B cell (primary cell): ENCODE measurements around the gene FAM217B. TPM values are rescaled to one million over a fixed set of nuclear protein-coding genes. Genes with fewer than 3 reads are reported as not detected.

Experiments used
- ATAC-seq: fragments of 200-7000 bp; cut with Tn5 transposase; one replicate; pipeline ENCODE4 v1.10.0; 2021; ENCODE audit warnings: low read depth, mild to moderate bottlenecking, moderate number of reproducible peaks, moderate library complexity
- CTCF ChIA-PET: fragments of 350-600 bp; sonication (Branson Sonifier 250); formaldehyde crosslinking; loops from one replicate; lab custom pipeline; 2021; ENCODE audit warnings: antibody characterized with exemption, inconsistent platforms; lab: Charles Lee
- POLR2A ChIA-PET: fragments of 350-600 bp; sonication (Branson Sonifier 250); formaldehyde crosslinking; loops from one replicate; lab custom pipeline; 2021; ENCODE audit warnings: antibody characterized with exemption; lab: Charles Lee
- DNase-seq: peaks from one replicate; pipeline ENCODE4 v3.0.0; 2013
- H2AFZ ChIP-seq: 2 replicates; pipeline ENCODE4 v1.6.1; 2012; ENCODE audit warnings: mild to moderate bottlenecking, low read depth, low read length; ENCODE audit not compliant: insufficient read depth, poor library complexity, severe bottlenecking
- H3K27ac ChIP-seq, 2 donors: 1 replicate in 1 of 2; 2 replicates in 1 of 2; pipeline ENCODE4 v1.5.1; 2012 to 2013; ENCODE audit warnings: low read length in 2 of 2, mild to moderate bottlenecking in 2 of 2, moderate library complexity in 1 of 2
- H3K27me3 ChIP-seq, 4 experiments: fragments of 200-600 bp in 1 of 4; sonication (generic) in 1 of 4; replicated peaks in 1 of 4; 1 replicate in 2 of 4; 2 replicates in 2 of 4; pipeline versions ENCODE4 v1.6.1 to v1.7.0; 2013 to 2016; ENCODE audit warnings: low read length in 3 of 4, mild to moderate bottlenecking in 2 of 4, mixed read lengths in 1 of 4, moderate library complexity in 1 of 4; ENCODE audit not compliant: insufficient read depth in 4 of 4, control insufficient read depth in 3 of 4; ENCODE audit errors: control extremely low read depth in 1 of 4
- H3K36me3 ChIP-seq, 2 experiments: replicated peaks in 1 of 2; 1 replicate in 1 of 2; 2 replicates in 1 of 2; pipeline versions ENCODE4 v1.6.1 to v1.7.1; 2013; ENCODE audit warnings: low read length in 1 of 2; ENCODE audit not compliant: insufficient read depth in 2 of 2, control insufficient read depth in 1 of 2; ENCODE audit errors: control extremely low read depth in 1 of 2, extremely low read depth in 1 of 2
- H3K4me1 ChIP-seq, 2 donors: fragments of 200-600 bp in 1 of 2; sonication (generic) in 1 of 2; 1 replicate in 1 of 2; 2 replicates in 1 of 2; pipeline versions ENCODE4 v1.5.1 to v1.6.1; 2013 to 2017; ENCODE audit warnings: low read length in 2 of 2; ENCODE audit not compliant: control insufficient read depth in 2 of 2, insufficient read depth in 2 of 2
- H3K4me2 ChIP-seq: replicated peaks from 2 replicates; pipeline ENCODE3; 2012; ENCODE audit warnings: mild to moderate bottlenecking, low read depth, low read length; ENCODE audit not compliant: poor library complexity, severe bottlenecking
- H3K4me3 ChIP-seq, 5 experiments: fragments of 200-600 bp in 1 of 5; sonication (generic) in 1 of 5; 1 replicate in 3 of 5; 2 replicates in 2 of 5; pipeline versions ENCODE4 v1.5.1 to v1.7.0; 2011 to 2016; ENCODE audit warnings: low read length in 4 of 5, mild to moderate bottlenecking in 4 of 5, low read depth in 2 of 5, control low read depth in 1 of 5, moderate library complexity in 1 of 5; ENCODE audit not compliant: insufficient read depth in 1 of 5; ENCODE audit errors: control extremely low read depth in 1 of 5, extremely low read depth in 1 of 5
- H3K79me2 ChIP-seq: fragments of 200-600 bp; sonication (generic); one replicate; pipeline ENCODE4 v1.6.0; 2016; ENCODE audit warnings: low read length; ENCODE audit not compliant: control insufficient read depth, insufficient read depth
- H3K9ac ChIP-seq: fragments of 200-600 bp; sonication (generic); 2 replicates; pipeline ENCODE4 v1.6.1; 2017; ENCODE audit warnings: mild to moderate bottlenecking, low read length, moderate library complexity
- H3K9me3 ChIP-seq, 3 donors: one replicate each; pipeline versions ENCODE4 v1.6.1 to v1.7.1; 2013; ENCODE audit warnings: low read length in 2 of 3; ENCODE audit not compliant: control insufficient read depth in 2 of 3, insufficient read depth in 1 of 3; ENCODE audit errors: control extremely low read depth in 1 of 3
- H4K20me1 ChIP-seq: 2 replicates; pipeline ENCODE4 v1.6.0; 2012; ENCODE audit warnings: mild to moderate bottlenecking, low read length; ENCODE audit not compliant: insufficient read depth, control insufficient read depth, poor library complexity, severe bottlenecking
- H3K27ac Mint-ChIP-seq: one replicate; pipeline ENCODE4 v1.8.0; 2021; ENCODE audit warnings: mixed read lengths
- H3K27me3 Mint-ChIP-seq: one replicate; pipeline ENCODE4 v1.8.0; 2021; ENCODE audit warnings: mixed read lengths
- H3K4me1 Mint-ChIP-seq: one replicate; pipeline ENCODE4 v1.8.0; 2021; ENCODE audit warnings: mixed read lengths
- H3K4me3 Mint-ChIP-seq: one replicate; pipeline ENCODE4 v1.8.0; 2021; ENCODE audit warnings: mixed read lengths
- H3K9me3 Mint-ChIP-seq: one replicate; pipeline ENCODE4 v1.8.0; 2022; ENCODE audit warnings: mixed read lengths; ENCODE audit not compliant: insufficient read depth
- EZH2 ChIP-seq: IDR thresholded peaks from 2 replicates; pipeline ENCODE4 v1.6.1; 2012; ENCODE audit warnings: borderline replicate concordance, low read depth, mild to moderate bottlenecking, moderate library complexity, low read length; ENCODE audit not compliant: insufficient read depth, poor library complexity, severe bottlenecking
- WGBS: methylation state at CpG from one replicate; pipeline ENCODE4 v1.1.5; 2013; ENCODE audit warnings: missing lambda C conversion rate; ENCODE audit not compliant: insufficient coverage; 5-methylcytosine and 5-hydroxymethylcytosine counted together
- intact Hi-C: fragments of 100-400 bp; cut with micrococcal nuclease; formaldehyde crosslinking; loops from one replicate; pipeline ENCODE4 v1.10.0; 2022
- polyA plus RNA-seq: library from polyadenylated mRNA; depleted of rRNA; stranded (reverse); fragments of >200 nt; gene quantifications from 2 replicates; pipeline ENCODE4 v1.2.3, GENCODE V29; 2012
- total RNA-seq, 2 donors: library from RNA; stranded (reverse); fragments of 120-200 nt in 1 of 2; gene quantifications; 1 replicate in 1 of 2; 2 replicates in 1 of 2; pipeline versions ENCODE4 v1.2.3 to v1.2.4, GENCODE V29; 2013 to 2022
- TF ChIP-seq, protein P1 (sequence below): fragments of 200-600 bp; IDR thresholded peaks from one replicate; pipeline ENCODE4 v1.8.0; 2022; ENCODE audit warnings: antibody characterized with exemption, mild to moderate bottlenecking

The FAM217B gene
- total and polyA plus RNA-seq, 2 donors (not counting 1 experiment from before 2014, with no cell fraction given) = 3.6 to 34.9 TPM

DNA sequence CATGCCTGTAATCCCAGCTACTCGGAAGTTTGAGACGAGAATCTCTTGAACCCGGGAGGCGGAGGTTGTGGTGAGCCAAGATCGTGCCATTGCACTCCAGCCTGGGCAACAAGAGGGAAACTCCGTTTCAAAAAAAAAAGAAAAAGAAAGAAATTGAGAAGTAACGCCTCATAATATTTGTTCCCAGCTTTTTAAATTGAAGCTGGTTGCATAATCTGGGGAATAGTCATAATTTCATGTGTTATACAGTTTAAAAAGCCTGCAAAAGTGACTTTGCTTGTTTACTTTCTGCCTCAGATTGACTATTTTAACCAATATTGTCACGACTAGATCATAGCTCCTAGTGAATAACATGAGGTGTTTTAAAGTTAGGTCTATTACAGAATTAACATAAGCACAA is 7.2 kb downstream of the FAM217B start:
- Histone ChIP-seq H3K4me1 (peaks cover 4 to 10% of the 10 kb centered on the region in 2 donors), H3K27me3 (no peaks in the 10 kb centered on the region), H4K20me1 (no peaks in the 10 kb centered on the region), H3K9me3 (no peaks in the 10 kb centered on the region), H3K36me3 (peaks cover 6 to 31% of the 10 kb centered on the region in 2 experiments), H3K4me3 (no peak overlapping the region), H3K9ac (no peak overlapping the region), H2AFZ (no peak overlapping the region), H3K79me2 (peaks cover under 1% of the 10 kb centered on the region), H3K4me2 (no peak overlapping the region), H3K27ac (no peak overlapping the region)
- Mint-ChIP-seq H3K27ac (no peak overlapping the region), H3K4me1 (peaks cover 12% of the 10 kb centered on the region), H3K9me3 (no peaks in the 10 kb centered on the region), H3K4me3 (no peak overlapping the region), H3K27me3 (no peaks in the 10 kb centered on the region)
- CTCF ChIA-PET = interaction anchor here (1.3 to 4.1 kb wide), 4 partner anchors 8 to 1949 kb away, joined by 3 to 45 read pairs (median 4); partner anchors contain the start of genes CDH26, FAM217B, PPP1R3D and SYCP2
- 97% methylated on average over 5 of the region's 8 CpGs for WGBS
- intact Hi-C loops = loop anchor here (5.0 kb wide), 1 partner anchor 1280 kb away; no protein-coding TSS in a partner anchor
- POLR2A ChIA-PET = no interaction called here
- TF ChIP-seq, protein P1, sequence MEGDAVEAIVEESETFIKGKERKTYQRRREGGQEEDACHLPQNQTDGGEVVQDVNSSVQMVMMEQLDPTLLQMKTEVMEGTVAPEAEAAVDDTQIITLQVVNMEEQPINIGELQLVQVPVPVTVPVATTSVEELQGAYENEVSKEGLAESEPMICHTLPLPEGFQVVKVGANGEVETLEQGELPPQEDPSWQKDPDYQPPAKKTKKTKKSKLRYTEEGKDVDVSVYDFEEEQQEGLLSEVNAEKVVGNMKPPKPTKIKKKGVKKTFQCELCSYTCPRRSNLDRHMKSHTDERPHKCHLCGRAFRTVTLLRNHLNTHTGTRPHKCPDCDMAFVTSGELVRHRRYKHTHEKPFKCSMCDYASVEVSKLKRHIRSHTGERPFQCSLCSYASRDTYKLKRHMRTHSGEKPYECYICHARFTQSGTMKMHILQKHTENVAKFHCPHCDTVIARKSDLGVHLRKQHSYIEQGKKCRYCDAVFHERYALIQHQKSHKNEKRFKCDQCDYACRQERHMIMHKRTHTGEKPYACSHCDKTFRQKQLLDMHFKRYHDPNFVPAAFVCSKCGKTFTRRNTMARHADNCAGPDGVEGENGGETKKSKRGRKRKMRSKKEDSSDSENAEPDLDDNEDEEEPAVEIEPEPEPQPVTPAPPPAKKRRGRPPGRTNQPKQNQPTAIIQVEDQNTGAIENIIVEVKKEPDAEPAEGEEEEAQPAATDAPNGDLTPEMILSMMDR = no peak
- no peak for TF ChIP-seq EZH2
- DNase-seq (no peak), ATAC-seq (no peak)

DNA sequence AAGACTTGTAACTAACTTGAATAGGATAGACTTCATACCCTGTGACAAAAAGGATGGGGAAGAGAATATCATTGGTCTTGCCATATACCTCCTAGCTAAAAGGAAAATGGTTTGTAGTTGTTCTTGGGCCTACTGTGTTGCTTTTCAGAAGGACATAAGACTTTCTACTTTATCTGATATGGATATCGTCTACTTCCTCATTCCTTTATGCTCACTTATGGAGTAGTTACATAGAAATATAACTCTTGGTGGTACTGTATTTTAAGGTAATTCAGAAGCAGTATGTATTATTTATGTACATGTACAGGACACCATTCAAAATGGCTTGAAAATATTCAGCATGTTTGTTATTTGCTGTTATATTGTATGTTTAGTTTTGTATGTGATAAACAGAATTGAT is 8.0 kb downstream of the FAM217B start:
- TF ChIP-seq, protein P1 = no peak
- TF ChIP-seq EZH2 = no peak
- Mint-ChIP-seq H3K4me1 (peaks cover 12% of the 10 kb centered on the region), H3K27me3 (no peaks in the 10 kb centered on the region), H3K27ac (peak overlapping the region; percentile 33), H3K4me3 (no peak overlapping the region), H3K9me3 (no peaks in the 10 kb centered on the region)
- ATAC-seq (no peak), DNase-seq (no peak)
- Histone ChIP-seq H3K4me2 (no peak overlapping the region), H3K9ac (no peak overlapping the region), H3K4me1 (peaks cover 4 to 10% of the 10 kb centered on the region in 2 donors), H3K9me3 (no peaks in the 10 kb centered on the region), H3K27me3 (no peaks in the 10 kb centered on the region), H3K79me2 (no peaks in the 10 kb centered on the region), H4K20me1 (no peaks in the 10 kb centered on the region), H2AFZ (no peak overlapping the region), H3K27ac (peak overlapping the region in 1 of 2 donors; percentile 39), H3K4me3 (no peak overlapping the region), H3K36me3 (peaks cover 6 to 24% of the 10 kb centered on the region in 2 experiments)
- WGBS = no CpG with 5 or more reads among the region's 1 CpG
- ChIA-PET CTCF (interaction anchor here (1.3 to 4.1 kb wide), 3 partner anchors 9 to 14 kb away, joined by 3 to 45 read pairs (median 4); partner anchors contain the start of genes CDH26, FAM217B, PPP1R3D and SYCP2), POLR2A (no interaction called here)
- intact Hi-C loops = loop anchor here (2.0 to 5.0 kb wide), 2 partner anchors 13 to 1279 kb away; no protein-coding TSS in a partner anchor
